ENCODE data around the gene ADGRF3.

DNA sequence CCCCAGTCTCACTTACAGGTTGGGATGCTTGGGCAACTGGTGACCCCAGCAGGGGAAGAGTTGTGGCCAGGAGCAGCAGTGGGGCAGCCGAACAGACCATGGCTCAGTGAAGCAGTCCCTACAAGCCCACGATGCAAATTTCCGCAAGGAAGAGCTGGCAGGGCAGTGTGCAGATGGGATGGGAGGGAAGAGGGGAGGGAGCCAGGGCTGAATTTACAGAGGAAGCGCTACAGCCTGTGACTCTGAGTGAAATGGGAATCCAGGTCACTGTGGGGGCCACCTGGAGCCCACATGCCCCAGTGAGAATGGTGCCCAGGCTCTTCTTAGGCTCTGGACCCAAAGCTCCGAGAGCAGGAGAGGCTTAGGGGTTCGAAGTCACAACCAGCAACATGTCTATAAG is 27.6 kb downstream of the ADGRF3 start:
- TF ChIP-seq, protein P1, sequence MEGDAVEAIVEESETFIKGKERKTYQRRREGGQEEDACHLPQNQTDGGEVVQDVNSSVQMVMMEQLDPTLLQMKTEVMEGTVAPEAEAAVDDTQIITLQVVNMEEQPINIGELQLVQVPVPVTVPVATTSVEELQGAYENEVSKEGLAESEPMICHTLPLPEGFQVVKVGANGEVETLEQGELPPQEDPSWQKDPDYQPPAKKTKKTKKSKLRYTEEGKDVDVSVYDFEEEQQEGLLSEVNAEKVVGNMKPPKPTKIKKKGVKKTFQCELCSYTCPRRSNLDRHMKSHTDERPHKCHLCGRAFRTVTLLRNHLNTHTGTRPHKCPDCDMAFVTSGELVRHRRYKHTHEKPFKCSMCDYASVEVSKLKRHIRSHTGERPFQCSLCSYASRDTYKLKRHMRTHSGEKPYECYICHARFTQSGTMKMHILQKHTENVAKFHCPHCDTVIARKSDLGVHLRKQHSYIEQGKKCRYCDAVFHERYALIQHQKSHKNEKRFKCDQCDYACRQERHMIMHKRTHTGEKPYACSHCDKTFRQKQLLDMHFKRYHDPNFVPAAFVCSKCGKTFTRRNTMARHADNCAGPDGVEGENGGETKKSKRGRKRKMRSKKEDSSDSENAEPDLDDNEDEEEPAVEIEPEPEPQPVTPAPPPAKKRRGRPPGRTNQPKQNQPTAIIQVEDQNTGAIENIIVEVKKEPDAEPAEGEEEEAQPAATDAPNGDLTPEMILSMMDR (IDR thresholded peaks at IDR 0.05): no peak
- no peak for TF ChIP-seq POLR2A (IDR thresholded peaks at IDR 0.05)

All from Peyer's patch (tissue), 4 donors.